DOHH2 (cell line): Measurements from ENCODE around the gene NRDE2.

Experiments used
- H3F3A ChIP-seq: fragments of 200-600 bp; sonication (generic), shearing (Covaris generic); 2 replicates; pipeline ENCODE4 v1.6.0; 2016; ENCODE audit warnings: antibody characterized with exemption, mild to moderate bottlenecking; ENCODE audit not compliant: control insufficient read depth, insufficient read depth
- H3K27ac ChIP-seq: fragments of 200-600 bp; sonication (generic); 2 replicates; pipeline ENCODE4 v1.5.1; 2014; ENCODE audit warnings: low read depth, mild to moderate bottlenecking, low read length, moderate library complexity
- H3K27me3 ChIP-seq: fragments of 200-600 bp; sonication (generic); 2 replicates; pipeline ENCODE4 v1.6.1; 2014; ENCODE audit warnings: mild to moderate bottlenecking, low read length, mixed read lengths; ENCODE audit not compliant: control insufficient read depth
- H3K36me3 ChIP-seq: fragments of 200-600 bp; sonication (generic); 2 replicates; pipeline ENCODE4 v1.6.1; 2014; ENCODE audit warnings: mild to moderate bottlenecking, low read length, moderate library complexity, mixed read lengths; ENCODE audit not compliant: control insufficient read depth
- H3K4me1 ChIP-seq: fragments of 200-600 bp; sonication (generic); 2 replicates; pipeline ENCODE4 v1.6.1; 2014; ENCODE audit warnings: mild to moderate bottlenecking, low read length, mixed read lengths; ENCODE audit not compliant: control insufficient read depth
- H3K4me2 ChIP-seq: fragments of 200-600 bp; sonication (generic); 2 replicates; pipeline ENCODE4 v1.6.0; 2014; ENCODE audit warnings: mild to moderate bottlenecking, low read length, moderate library complexity
- H3K4me3 ChIP-seq: fragments of 200-600 bp; sonication (generic); 2 replicates; pipeline ENCODE4 v1.5.1; 2014; ENCODE audit warnings: mild to moderate bottlenecking, low read length, mixed read lengths
- H3K79me2 ChIP-seq: fragments of 200-600 bp; sonication (generic); 2 replicates; pipeline ENCODE4 v1.6.1; 2014; ENCODE audit warnings: mild to moderate bottlenecking, low read length, mixed read lengths; ENCODE audit not compliant: control insufficient read depth
- H3K9me2 ChIP-seq: fragments of 200-600 bp; sonication (generic); replicated peaks from 2 replicates; pipeline ENCODE4 v1.6.1; 2014; ENCODE audit warnings: mild to moderate bottlenecking, low read length, mixed read lengths; ENCODE audit not compliant: control insufficient read depth
- H3K9me3 ChIP-seq: fragments of 200-600 bp; sonication (generic); 2 replicates; pipeline ENCODE4 v1.6.1; 2014; ENCODE audit warnings: antibody characterized with exemption, low read length, mixed read lengths; ENCODE audit not compliant: control insufficient read depth, insufficient read depth
- H4K20me1 ChIP-seq: fragments of 200-600 bp; sonication (generic); 2 replicates; pipeline ENCODE4 v1.6.0; 2014; ENCODE audit warnings: low read depth, mild to moderate bottlenecking, antibody characterized with exemption, low read length, moderate library complexity; ENCODE audit not compliant: control insufficient read depth, insufficient read depth
- CTCF ChIP-seq: fragments of 200-600 bp; sonication (generic); IDR thresholded peaks from one replicate; pipeline ENCODE4 v1.5.1; 2014; ENCODE audit warnings: antibody characterized with exemption, mild to moderate bottlenecking, low read depth, low read length; ENCODE audit not compliant: poor library complexity, severe bottlenecking
- EZH2phosphoT487 ChIP-seq: fragments of 200-600 bp; sonication (generic); IDR thresholded peaks from 2 replicates; pipeline ENCODE4 v1.6.1; 2017; ENCODE audit warnings: borderline replicate concordance, mild to moderate bottlenecking, antibody characterized with exemption, low read length, moderate library complexity, mixed read lengths

NRDE2 gene

GRCh38 chr14:90278199-90279175 lies 53.3 kb downstream of the NRDE2 start:
- Histone ChIP-seq H3K79me2 (no peaks in the 10 kb centered on the region), H3K27me3 (no peaks in the 10 kb centered on the region), H3K9me2 (no peaks in the 10 kb centered on the region), H3K4me3 (no peak overlapping the region), H3K4me1 (no peaks in the 10 kb centered on the region), H3K9me3 (no peaks in the 10 kb centered on the region), H3F3A (0 out of 2 replicates have a peak, but pooled peaks cover 5% of the 10 kb centered on the region), H3K4me2 (no peak overlapping the region), H3K27ac (no peak overlapping the region), H4K20me1 (no peaks in the 10 kb centered on the region), H3K36me3 (peaks cover 16% of the 10 kb centered on the region)
- TF ChIP-seq CTCF: no peak
- TF ChIP-seq EZH2phosphoT487: no peak

- no peak for TF ChIP-seq CTCF
- TF ChIP-seq EZH2phosphoT487: no peak
- peaks cover 21% of the 10 kb centered on the region for H3K36me3 ChIP-seq
- no peaks in the 10 kb centered on the region for H4K20me1 ChIP-seq
Measured at GRCh38 chr14:90277581-90278198, 54.1 kb downstream of the NRDE2 start.

GRCh38 chr14:90276646-90277367 lies 54.9 kb downstream of the NRDE2 start:
- H4K20me1 ChIP-seq: no peaks in the 10 kb centered on the region
- H3K9me3 ChIP-seq: no peaks in the 10 kb centered on the region
- H3K36me3 ChIP-seq: peaks cover 27% of the 10 kb centered on the region
- no peaks in the 10 kb centered on the region for H3K79me2 ChIP-seq
- no peaks in the 10 kb centered on the region for H3K9me2 ChIP-seq
- no peak for TF ChIP-seq CTCF
- TF ChIP-seq EZH2phosphoT487: no peak
- H3K4me3 ChIP-seq: no peak overlapping the region
- no peak overlapping the region for H3K27ac ChIP-seq
- H3K4me2 ChIP-seq: no peak overlapping the region
- H3K27me3 ChIP-seq: no peaks in the 10 kb centered on the region
- 0 out of 2 replicates have a peak, but pooled peaks cover 5% of the 10 kb centered on the region for H3F3A ChIP-seq
- no peaks in the 10 kb centered on the region for H3K4me1 ChIP-seq

More at GRCh38 chr14:90277581-90278198, 54.1 kb downstream of the NRDE2 start:
- H3K27ac ChIP-seq: no peak overlapping the region
- 0 out of 2 replicates have a peak, but pooled peaks cover 5% of the 10 kb centered on the region for H3F3A ChIP-seq
- no peaks in the 10 kb centered on the region for H3K79me2 ChIP-seq
- no peaks in the 10 kb centered on the region for H3K4me1 ChIP-seq
- H3K9me2 ChIP-seq: no peaks in the 10 kb centered on the region
- no peak overlapping the region for H3K4me3 ChIP-seq
- no peaks in the 10 kb centered on the region for H3K9me3 ChIP-seq
- H3K27me3 ChIP-seq: no peaks in the 10 kb centered on the region
- H3K4me2 ChIP-seq: no peak overlapping the region
